K562 (cell line): ENCODE data around the gene MEIS1. TPM values are rescaled to one million over a fixed set of nuclear protein-coding genes. Genes with fewer than 3 reads are reported as not detected.

Source experiments
- ATAC-seq: fragments of 200-7000 bp; cut with Tn5 transposase; 3 replicates; pipeline ENCODE4 v1.9.1; 2020; ENCODE audit warnings: moderate library complexity
- BruUV-seq: library from RNA; stranded (reverse); fragments of 400-500 nt; replicated peaks from 2 replicates; lab custom pipeline; 2021; lab: Mats Ljungman, UMichigan
- CTCF ChIA-PET: fragments of 300-600 bp; formaldehyde crosslinking; extraction: SDS; loops from one replicate; lab custom pipeline; 2021; ENCODE audit warnings: low intra/inter-chr PET ratio; lab: Yijun Ruan, JAX
- POLR2A ChIA-PET: fragments of 300-600, 350-650 bp; sonication (Branson Sonifier 250); formaldehyde crosslinking; extraction: SDS; loops from one replicate; lab custom pipeline; 2021; ENCODE audit warnings: antibody characterized with exemption, inconsistent platforms; lab: Yijun Ruan, JAX
- DNase-seq, 4 experiments: peaks; one replicate each; pipeline versions ENCODE4 v3.0.0 to v3.0.0-alpha.2; 2011 to 2018; ENCODE audit warnings: low spot score in 3 of 4, mixed read lengths in 3 of 4; ENCODE audit errors: extremely low read depth in 1 of 4
- FAIRE-seq: peaks from 2 replicates; lab custom pipeline; 2011; peaks lifted over from hg19 to GRCh38; lab: Jason Lieb, UNC
- H2AFZ ChIP-seq: 2 replicates; pipeline ENCODE4 v1.6.0; 2011; ENCODE audit warnings: low read depth, low read length, control low read depth, inconsistent platforms
- H3K27ac ChIP-seq: fragments of 200-600 bp; 3 replicates; pipeline ENCODE4 v1.8.0; 2011; ENCODE audit warnings: low read depth, mild to moderate bottlenecking, control low read depth, inconsistent platforms, low read length, moderate library complexity, mixed read lengths; ENCODE audit errors: extremely low read depth
- H3K27me3 ChIP-seq, 2 experiments: fragments of 300-600 bp in 1 of 2; 2 replicates in 1 of 2; 3 replicates in 1 of 2; pipeline versions ENCODE4 v1.6.0 to v1.8.0; 2011; ENCODE audit warnings: inconsistent platforms in 2 of 2, low read length in 2 of 2, mild to moderate bottlenecking in 1 of 2, mixed read lengths in 1 of 2, moderate library complexity in 1 of 2; ENCODE audit not compliant: control insufficient read depth in 2 of 2, insufficient read depth in 2 of 2
- H3K36me3 ChIP-seq: fragments of 300-600 bp; 3 replicates; pipeline ENCODE4 v1.8.0; 2011; ENCODE audit warnings: mild to moderate bottlenecking, low read length, inconsistent platforms; ENCODE audit not compliant: control insufficient read depth, insufficient read depth
- H3K4me1 ChIP-seq, 2 experiments: fragments of 200-600 bp in 1 of 2; replicated peaks in 1 of 2; 2 replicates in 1 of 2; 3 replicates in 1 of 2; pipeline versions ENCODE4 v1.5.1 to v1.8.0; 2011; ENCODE audit warnings: inconsistent platforms in 2 of 2, low read length in 2 of 2, mild to moderate bottlenecking in 1 of 2, mixed read lengths in 1 of 2, moderate library complexity in 1 of 2; ENCODE audit not compliant: control insufficient read depth in 2 of 2, insufficient read depth in 2 of 2
- H3K4me2 ChIP-seq: 2 replicates; pipeline ENCODE4 v1.6.1; 2011; ENCODE audit warnings: low read length, control low read depth, inconsistent platforms, mixed read lengths; ENCODE audit not compliant: insufficient read depth
- H3K4me3 ChIP-seq: fragments of 200-600 bp; sonication (generic), shearing (Covaris generic); 2 replicates; pipeline ENCODE4 v1.5.1; 2016; ENCODE audit warnings: control low read depth, inconsistent platforms
- H3K79me2 ChIP-seq: fragments of 200-600 bp; 3 replicates; pipeline ENCODE4 v1.8.0; 2011; ENCODE audit warnings: low read length, inconsistent platforms; ENCODE audit not compliant: control insufficient read depth, insufficient read depth
- H3K9ac ChIP-seq, 2 experiments: 2 replicates each; pipeline versions ENCODE4 v1.6.0 to v1.6.1; 2011; ENCODE audit warnings: low read depth in 2 of 2, low read length in 2 of 2, control low read depth in 1 of 2, inconsistent platforms in 1 of 2, mild to moderate bottlenecking in 1 of 2, mixed read lengths in 1 of 2; ENCODE audit not compliant: insufficient read depth in 1 of 2
- H3K9me1 ChIP-seq: one replicate; pipeline ENCODE4 v1.6.0; 2011; ENCODE audit warnings: inconsistent platforms, mild to moderate bottlenecking, low read length, moderate library complexity; ENCODE audit not compliant: control insufficient read depth, insufficient read depth
- H3K9me3 ChIP-seq: replicated peaks from 2 replicates; pipeline ENCODE4 v1.5.1; 2011; ENCODE audit warnings: low read depth, low read length, inconsistent platforms; ENCODE audit not compliant: control insufficient read depth, insufficient read depth
- H4K20me1 ChIP-seq: replicated peaks from 2 replicates; pipeline ENCODE4 v1.6.1; 2011; ENCODE audit warnings: low read length, inconsistent platforms, mixed read lengths; ENCODE audit not compliant: control insufficient read depth, insufficient read depth
- ATF7 ChIP-seq: fragments of 450-650 bp; IDR thresholded peaks from 2 replicates; pipeline ENCODE4 v1.7.1; 2014; ENCODE audit warnings: mild to moderate bottlenecking, moderate library complexity
- CTCF ChIP-seq, 3 experiments: IDR thresholded peaks in 2 of 3; conservative IDR thresholded peaks in 1 of 3; 2 replicates each; pipeline ENCODE4 v1.5.1; 2011 to 2012; ENCODE audit warnings: low read length in 3 of 3, mild to moderate bottlenecking in 3 of 3, control low read depth in 2 of 3, improper control_type of control experiment in 1 of 3, inconsistent platforms in 1 of 3, low read depth in 1 of 3, mixed read lengths in 1 of 3, moderate library complexity in 1 of 3; ENCODE audit not compliant: insufficient read depth in 2 of 3
- E2F6 ChIP-seq, 2 experiments: IDR thresholded peaks; 2 replicates each; pipeline ENCODE4 v1.6.1; 2011; ENCODE audit warnings: borderline replicate concordance in 1 of 2, control low read depth in 1 of 2, low read depth in 1 of 2, low read length in 1 of 2, mild to moderate bottlenecking in 1 of 2, mixed read lengths in 1 of 2, moderate library complexity in 1 of 2; ENCODE audit not compliant: insufficient read depth in 1 of 2, insufficient read length in 1 of 2, poor library complexity in 1 of 2, severe bottlenecking in 1 of 2; ENCODE audit errors: extremely low read depth in 1 of 2
- JUNB ChIP-seq: fragments of 450-650 bp; formaldehyde crosslinking; conservative IDR thresholded peaks from 2 replicates; pipeline ENCODE4 v1.4.0; 2020; ENCODE audit warnings: mild to moderate bottlenecking
- KAT7 ChIP-seq: sonication (generic); formaldehyde crosslinking; IDR thresholded peaks from 2 replicates; pipeline ENCODE4 v1.8.0; 2022; ENCODE audit warnings: missing genetic modification reagents, mild to moderate bottlenecking, borderline replicate concordance
- MYC ChIP-seq, 2 experiments: fragments of 250-450 bp in 1 of 2; sonication (Bioruptor Pico) in 1 of 2; IDR thresholded peaks; 2 replicates each; pipeline versions ENCODE4 v1.5.1 to v1.6.1; 2012 to 2021; ENCODE audit warnings: low read depth in 2 of 2, borderline replicate concordance in 1 of 2, improper control_type of control experiment in 1 of 2, low read length in 1 of 2, mild to moderate bottlenecking in 1 of 2, moderate library complexity in 1 of 2
- POLR2G ChIP-seq: fragments of 200-400 bp; formaldehyde crosslinking; IDR thresholded peaks from 2 replicates; pipeline ENCODE4 v1.6.1; 2017; ENCODE audit warnings: low read depth, mild to moderate bottlenecking, antibody characterized with exemption, low read length, moderate library complexity
- PTRF ChIP-seq: fragments of 450-650 bp; IDR thresholded peaks from 2 replicates; pipeline ENCODE4 v1.6.1; 2016; ENCODE audit warnings: mild to moderate bottlenecking, missing genetic modification characterization, missing compliant biosample characterization
- RBM22 ChIP-seq: fragments of 200-400 bp; formaldehyde crosslinking; IDR thresholded peaks from 2 replicates; pipeline ENCODE4 v1.6.1; 2018; ENCODE audit warnings: low read length, low read depth; ENCODE audit not compliant: poor library complexity, severe bottlenecking
- SMAD2 ChIP-seq: fragments of 150-350 bp; IDR thresholded peaks from 2 replicates; pipeline ENCODE4 v1.6.1; 2014; ENCODE audit warnings: low read depth, mild to moderate bottlenecking, low read length
- SP1 ChIP-seq: sonication (generic); formaldehyde crosslinking; IDR thresholded peaks from 2 replicates; pipeline ENCODE4 v1.8.1; 2022; ENCODE audit warnings: mild to moderate bottlenecking, missing genetic modification reagents
- THRB ChIP-seq: fragments of 450-650 bp; formaldehyde crosslinking; conservative IDR thresholded peaks from 2 replicates; pipeline ENCODE4 v1.4.0; 2022; ENCODE audit warnings: mild to moderate bottlenecking, missing genetic modification characterization
- ZNF512 ChIP-seq: IDR thresholded peaks from 2 replicates; pipeline ENCODE4 v1.6.1; 2016; ENCODE audit warnings: missing genetic modification characterization, missing compliant biosample characterization
- ZNF707 ChIP-seq: fragments of 250-450 bp; sonication (Bioruptor Pico); conservative IDR thresholded peaks from 2 replicates; pipeline ENCODE4 v1.8.0; 2022; ENCODE audit warnings: inconsistent platforms, mild to moderate bottlenecking, moderate library complexity
- WGBS: fragments of 100-300 bp; shearing (Covaris generic); methylation state at CpG from one replicate; pipeline ENCODE4 v1.1.6; 2016; ENCODE audit warnings: low coverage, mixed read lengths; ENCODE audit not compliant: insufficient coverage; ENCODE audit errors: missing lambda C conversion rate; 5-methylcytosine and 5-hydroxymethylcytosine counted together
- in situ Hi-C: fragments of 300-500 bp; cut with MboI; formaldehyde crosslinking; loops from 4 replicates; pipeline ENCODE4 v1.15.0; 2018; ENCODE audit warnings: inconsistent platforms, mixed read lengths
- intact Hi-C: fragments of 100-400 bp; cut with micrococcal nuclease; formaldehyde crosslinking; loops from 2 replicates; pipeline ENCODE4 v1.14.2; 2022
- polyA plus RNA-seq, 8 experiments: library from polyadenylated mRNA; depleted of rRNA in 4 of 8; stranded (reverse) in 5 of 8; unstranded in 3 of 8; fragments of >200 nt; fragmentation: Nextera tagmentation in 2 of 8; fragmentation: Illumina TruSeq in 1 of 8; extraction: Ambion mirVana in 2 of 8; extraction: Trizol in 1 of 8; gene quantifications; 2 replicates each; pipeline versions ENCODE4 v1.2.1 to v1.2.3, GENCODE V29; 2011 to 2014; ENCODE audit warnings: inconsistent platforms in 1 of 8, missing spikeins in 1 of 8
- total RNA-seq, 7 experiments: library from RNA; depleted of rRNA in 6 of 7; stranded (reverse); fragments of >200 nt in 6 of 7; fragmentation: Illumina TruSeq in 2 of 7; extraction: Trizol in 2 of 7; gene quantifications; 2 replicates each; pipeline versions ENCODE4 v1.2.1 to v1.2.3, GENCODE V29; 2011 to 2021; ENCODE audit warnings: low replicate concordance in 1 of 7

MEIS1 gene
- total and polyA plus RNA-seq, 9 of the 15 experiments (the other 6 are each of a cell fraction or from before 2014, with no cell fraction given), result 2.3 to 9.0 (median 5.9) TPM

GRCh38 chr2:66433695-66433944 lies 1.3 kb upstream of the MEIS1 start:
- ATAC-seq, result no peak
- H3K27ac ChIP-seq, result no peak overlapping the region
- H3K9me1 ChIP-seq, result no peaks in the 10 kb centered on the region
- BruUV-seq, result no TSS peak
- peaks cover 8% of the 10 kb centered on the region; the same call in 2 of the 3 replicates for H3K36me3 ChIP-seq
- H2AFZ ChIP-seq, result peak overlapping the region; percentile 96
- peak overlapping the region; percentile 70 to 91 for H3K9ac ChIP-seq
- no peaks in the 10 kb centered on the region for H4K20me1 ChIP-seq
- DNase-seq, result no peak
- no peaks in the 10 kb centered on the region for H3K27me3 ChIP-seq
- ChIA-PET CTCF (interaction anchor here (0.8 kb wide), 1 partner anchor 144 kb away, joined by 3 read pairs; no protein-coding TSS in a partner anchor), POLR2A (interaction anchor here (0.5 to 0.8 kb wide), 2 partner anchors 17 to 702 kb away, joined by 3 to 4 read pairs; no protein-coding TSS in a partner anchor)
- in situ Hi-C loops, result no loop called here
- H3K4me2 ChIP-seq, result peak overlapping the region; percentile 82
- peaks cover 0 to 28% of the 10 kb centered on the region in 2 experiments; a peak in 3 of 5 replicates for H3K4me1 ChIP-seq
- intact Hi-C loops, result loop anchor here (5.0 to 10.0 kb wide), 2 partner anchors 1041 to 1404 kb away; no protein-coding TSS in a partner anchor
- WGBS, result 0% methylated on average over 7 of the region's 7 CpGs
- no peaks in the 10 kb centered on the region for H3K9me3 ChIP-seq
- FAIRE-seq, result no peak
- H3K79me2 ChIP-seq, result peaks cover 16% of the 10 kb centered on the region; the same call in 2 of the 3 replicates
- peak overlapping the region; percentile 50 for H3K4me3 ChIP-seq
- 0 out of 2 replicates have a peak, but pooled peaks have one; percentile 11 for TF ChIP-seq ATF7
- TF ChIP-seq PTRF (tag), result no peak
- no peak for TF ChIP-seq KAT7 (CRISPR knock-in tag)
- no peak for TF ChIP-seq SMAD2
- no peak for TF ChIP-seq ZNF707 (CRISPR knock-in tag)
- TF ChIP-seq JUNB (CRISPR knock-in tag), result no peak
- no peak for TF ChIP-seq MYC (IDR thresholded peaks at IDR 0.05; ENCODE audit: low read depth, low read length)
- TF ChIP-seq MYC (CRISPR knock-in tag; IDR thresholded peaks at IDR 0.05; ENCODE audit: borderline replicate concordance, low read depth), result no peak
- no peak for TF ChIP-seq RBM22
- TF ChIP-seq CTCF (IDR thresholded peaks at IDR 0.05 in 2 of 3, conservative IDR thresholded peaks at IDR 0.05 in 1 of 3; ENCODE audit: insufficient read depth in 2 of 3, low read depth in 1 of 3, low read length in 3 of 3), result no peak
- no peak for TF ChIP-seq THRB (CRISPR knock-in tag)
- TF ChIP-seq POLR2G, result 0 out of 2 replicates have a peak, but pooled peaks have one; percentile 11
- TF ChIP-seq SP1, result no peak
- peak; percentile 16; the same call in 1 of the 2 replicates for TF ChIP-seq ZNF512
- no peak for TF ChIP-seq E2F6 (IDR thresholded peaks at IDR 0.05; ENCODE audit: borderline replicate concordance in 1 of 2, extremely low read depth in 1 of 2, insufficient read depth in 1 of 2, insufficient read length in 1 of 2, low read depth in 1 of 2, low read length in 1 of 2, poor library complexity in 1 of 2, severe bottlenecking in 1 of 2)
